Measurements from ENCODE around the gene PRDM16. TPM values are rescaled to one million over a fixed set of nuclear protein-coding genes. Genes with fewer than 3 reads are reported as not detected.

The PRDM16 gene
- total RNA-seq, 1 donor, result 6.5 TPM

DNA sequence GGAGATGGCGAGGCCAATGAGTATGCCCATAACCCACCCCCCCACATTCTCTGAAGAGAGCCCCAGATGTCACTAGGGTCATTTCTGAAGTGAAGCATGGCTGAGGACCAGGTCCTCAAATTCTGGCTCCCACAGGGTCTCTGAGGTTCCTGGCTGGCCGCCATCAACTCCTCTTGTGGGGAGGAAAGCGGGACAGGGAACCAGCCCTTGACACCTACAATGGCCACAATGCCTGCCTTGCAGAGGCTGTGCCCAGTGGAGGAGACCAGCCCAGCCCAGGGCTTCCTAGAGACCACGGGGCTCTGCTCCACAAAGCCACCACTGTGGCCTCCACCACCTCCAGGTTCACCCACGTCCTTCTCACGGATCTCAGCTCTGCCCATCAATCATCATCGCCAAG is 265.4 kb downstream of the PRDM16 start:
- TF ChIP-seq, protein P1, sequence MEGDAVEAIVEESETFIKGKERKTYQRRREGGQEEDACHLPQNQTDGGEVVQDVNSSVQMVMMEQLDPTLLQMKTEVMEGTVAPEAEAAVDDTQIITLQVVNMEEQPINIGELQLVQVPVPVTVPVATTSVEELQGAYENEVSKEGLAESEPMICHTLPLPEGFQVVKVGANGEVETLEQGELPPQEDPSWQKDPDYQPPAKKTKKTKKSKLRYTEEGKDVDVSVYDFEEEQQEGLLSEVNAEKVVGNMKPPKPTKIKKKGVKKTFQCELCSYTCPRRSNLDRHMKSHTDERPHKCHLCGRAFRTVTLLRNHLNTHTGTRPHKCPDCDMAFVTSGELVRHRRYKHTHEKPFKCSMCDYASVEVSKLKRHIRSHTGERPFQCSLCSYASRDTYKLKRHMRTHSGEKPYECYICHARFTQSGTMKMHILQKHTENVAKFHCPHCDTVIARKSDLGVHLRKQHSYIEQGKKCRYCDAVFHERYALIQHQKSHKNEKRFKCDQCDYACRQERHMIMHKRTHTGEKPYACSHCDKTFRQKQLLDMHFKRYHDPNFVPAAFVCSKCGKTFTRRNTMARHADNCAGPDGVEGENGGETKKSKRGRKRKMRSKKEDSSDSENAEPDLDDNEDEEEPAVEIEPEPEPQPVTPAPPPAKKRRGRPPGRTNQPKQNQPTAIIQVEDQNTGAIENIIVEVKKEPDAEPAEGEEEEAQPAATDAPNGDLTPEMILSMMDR (IDR thresholded peaks at IDR 0.05; ENCODE audit: extremely low read depth, low read depth, low read length), result no peak
- no peaks in the 10 kb centered on the region for H3K4me1 ChIP-seq (ENCODE audit: insufficient read depth, low read length)
- no peak overlapping the region for H3K4me3 ChIP-seq (ENCODE audit: insufficient read depth, low read length)
- H3K9me3 ChIP-seq (ENCODE audit: low read depth, low read length), result no peaks in the 10 kb centered on the region
- H3K27ac ChIP-seq (ENCODE audit: low read depth, low read length), result no peak overlapping the region
- H3K79me2 ChIP-seq (ENCODE audit: insufficient read depth, low read length), result no peaks in the 10 kb centered on the region
- H3K27me3 ChIP-seq (ENCODE audit: insufficient read depth, low read length), result no peaks in the 10 kb centered on the region
- no peaks in the 10 kb centered on the region for H4K20me1 ChIP-seq (ENCODE audit: insufficient read depth, low read length)
- H3K36me3 ChIP-seq (ENCODE audit: insufficient read depth, low read length), result no peaks in the 10 kb centered on the region
- no peak for DNase-seq (ENCODE audit: insufficient read length, low spot score, missing footprints)
- H3K4me2 ChIP-seq (ENCODE audit: insufficient read depth, low read length), result no peak overlapping the region
- H2AFZ ChIP-seq (ENCODE audit: low read length), result no peak overlapping the region

DNA sequence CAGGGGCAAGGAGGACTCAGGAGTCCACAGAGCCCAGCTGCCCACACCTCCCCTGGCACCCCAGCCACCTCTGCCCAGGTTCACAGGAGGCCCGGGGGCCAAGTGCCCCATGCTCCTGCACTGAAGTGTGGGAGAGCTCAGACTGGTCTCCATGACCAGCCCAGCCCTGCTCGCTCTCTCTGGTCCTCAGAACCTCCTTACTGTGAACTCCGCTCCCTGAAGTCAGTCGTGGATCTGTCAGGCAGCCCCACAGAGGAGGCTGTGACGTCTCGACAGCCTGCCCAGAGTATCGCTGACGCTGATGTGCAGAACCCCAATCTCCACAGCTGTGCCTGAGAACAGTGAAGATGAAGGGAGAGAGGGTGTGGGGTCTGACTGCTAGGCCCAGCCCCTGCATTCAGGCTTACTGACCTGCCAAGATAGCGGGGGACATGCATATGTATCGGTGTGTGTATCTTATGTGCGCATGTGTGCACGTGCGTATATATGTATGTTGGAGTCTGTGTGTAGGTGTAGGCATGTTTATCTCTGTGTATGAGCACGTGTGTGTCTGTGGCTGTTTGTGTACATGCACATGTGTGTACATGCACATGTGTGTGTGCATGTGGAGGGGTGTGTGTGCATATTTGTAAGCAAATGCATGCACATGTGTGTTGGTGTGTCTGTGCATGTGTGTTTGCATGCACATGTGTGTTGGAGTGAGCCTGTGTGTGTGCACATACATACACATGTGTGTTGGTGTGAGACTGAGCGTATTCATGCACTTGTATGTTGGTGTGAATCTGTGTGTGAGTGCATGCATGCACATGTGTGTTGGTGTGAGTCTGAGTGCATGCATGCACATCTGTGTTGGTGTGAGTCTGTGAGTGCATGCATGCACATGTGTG is 267.0 kb downstream of the PRDM16 start:
- no peaks in the 10 kb centered on the region for H3K27me3 ChIP-seq (ENCODE audit: insufficient read depth, low read length)
- TF ChIP-seq, protein P1 (IDR thresholded peaks at IDR 0.05; ENCODE audit: extremely low read depth, low read depth, low read length), result no peak
- no peak overlapping the region for H3K4me2 ChIP-seq (ENCODE audit: insufficient read depth, low read length)
- H4K20me1 ChIP-seq (ENCODE audit: insufficient read depth, low read length), result no peaks in the 10 kb centered on the region
- no peaks in the 10 kb centered on the region for H3K9me3 ChIP-seq (ENCODE audit: low read depth, low read length)
- H3K4me1 ChIP-seq (ENCODE audit: insufficient read depth, low read length), result no peaks in the 10 kb centered on the region
- no peak for DNase-seq (ENCODE audit: insufficient read length, low spot score, missing footprints)
- no peaks in the 10 kb centered on the region for H3K36me3 ChIP-seq (ENCODE audit: insufficient read depth, low read length)
- no peak overlapping the region for H2AFZ ChIP-seq (ENCODE audit: low read length)
- no peaks in the 10 kb centered on the region for H3K79me2 ChIP-seq (ENCODE audit: insufficient read depth, low read length)
- no peak overlapping the region for H3K27ac ChIP-seq (ENCODE audit: low read depth, low read length)
- no peak overlapping the region for H3K4me3 ChIP-seq (ENCODE audit: insufficient read depth, low read length)

DNA sequence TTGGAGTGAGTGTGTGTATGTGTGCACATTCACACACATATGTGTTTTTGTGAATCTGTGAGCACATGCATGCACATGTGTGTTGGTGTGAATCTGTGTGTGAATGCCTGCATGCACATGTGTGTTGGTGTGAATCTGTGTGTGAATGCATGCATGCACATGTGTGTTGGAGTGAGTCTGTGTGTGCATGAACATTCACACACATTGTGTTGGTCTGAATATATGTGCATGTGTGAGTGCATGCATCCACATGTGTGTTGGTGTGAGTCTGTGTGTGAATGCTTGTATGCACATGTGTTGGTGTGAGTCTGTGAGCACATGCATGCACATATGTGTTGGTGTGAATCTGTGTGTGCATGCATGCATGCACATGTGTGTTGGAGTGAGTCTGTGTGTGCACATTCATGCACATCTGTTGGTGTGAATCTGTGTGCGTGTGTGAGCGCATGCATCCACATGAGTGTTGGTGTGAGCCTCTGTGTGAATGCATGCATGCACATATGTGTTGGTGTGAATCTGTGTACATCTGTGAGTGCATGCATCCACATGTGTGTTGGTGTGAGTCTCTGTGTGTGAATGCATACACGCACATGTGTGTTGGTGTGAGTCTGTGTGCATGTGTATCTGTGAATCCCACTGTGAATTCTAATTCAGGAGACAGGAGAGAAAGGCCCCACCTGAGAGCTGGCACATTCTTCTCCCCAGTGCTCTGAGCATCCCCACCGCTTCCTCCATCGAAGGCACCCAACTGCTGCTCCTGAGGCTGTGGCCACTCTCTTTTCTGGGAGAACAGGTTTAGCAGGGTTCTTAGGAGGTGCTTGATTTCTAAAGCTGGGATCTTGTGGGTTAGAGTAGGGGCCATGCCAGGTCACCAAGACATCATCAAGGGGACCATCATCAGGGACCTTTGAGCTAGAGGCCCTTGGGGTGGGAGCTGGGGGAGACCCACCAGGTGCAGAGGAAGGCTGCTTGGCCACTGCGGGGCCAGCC is 267.9 kb downstream of the PRDM16 start:
- H3K4me2 ChIP-seq (ENCODE audit: insufficient read depth, low read length), result no peak overlapping the region

More for the DNA sequence above, 267.9 kb downstream of the PRDM16 start:
- H3K27ac ChIP-seq (ENCODE audit: low read depth, low read length), result no peak overlapping the region
- H3K27me3 ChIP-seq (ENCODE audit: insufficient read depth, low read length), result no peaks in the 10 kb centered on the region
- H3K36me3 ChIP-seq (ENCODE audit: insufficient read depth, low read length), result no peaks in the 10 kb centered on the region
- H3K4me3 ChIP-seq (ENCODE audit: insufficient read depth, low read length), result no peak overlapping the region
- H3K4me1 ChIP-seq (ENCODE audit: insufficient read depth, low read length), result no peaks in the 10 kb centered on the region
- no peaks in the 10 kb centered on the region for H4K20me1 ChIP-seq (ENCODE audit: insufficient read depth, low read length)
- DNase-seq (ENCODE audit: insufficient read length, low spot score, missing footprints), result no peak
- H3K9me3 ChIP-seq (ENCODE audit: low read depth, low read length), result no peaks in the 10 kb centered on the region
- H2AFZ ChIP-seq (ENCODE audit: low read length), result no peak overlapping the region
- no peaks in the 10 kb centered on the region for H3K79me2 ChIP-seq (ENCODE audit: insufficient read depth, low read length)
- TF ChIP-seq, protein P1 (IDR thresholded peaks at IDR 0.05; ENCODE audit: extremely low read depth, low read depth, low read length), result no peak

Measured in osteoblast (primary cell).